Fibroblast of lung (primary cell): Measurements from ENCODE around the gene BANF2.

ENCODE experiments used
- EZH2 ChIP-seq: IDR thresholded peaks from 2 replicates; pipeline ENCODE4 v1.5.1; 2012; ENCODE audit warnings: low read length, control low read depth, mild to moderate bottlenecking; ENCODE audit errors: missing control alignments
- TF ChIP-seq, protein P1 (sequence below), 2 donors: IDR thresholded peaks in 1 of 2; conservative IDR thresholded peaks in 1 of 2; 1 replicate in 1 of 2; 2 replicates in 1 of 2; pipeline ENCODE4 v1.5.1; 2011 to 2012; ENCODE audit warnings: low read length in 2 of 2, control low read depth in 1 of 2, inconsistent platforms in 1 of 2, low read depth in 1 of 2, mild to moderate bottlenecking in 1 of 2

- TF ChIP-seq, protein P1, sequence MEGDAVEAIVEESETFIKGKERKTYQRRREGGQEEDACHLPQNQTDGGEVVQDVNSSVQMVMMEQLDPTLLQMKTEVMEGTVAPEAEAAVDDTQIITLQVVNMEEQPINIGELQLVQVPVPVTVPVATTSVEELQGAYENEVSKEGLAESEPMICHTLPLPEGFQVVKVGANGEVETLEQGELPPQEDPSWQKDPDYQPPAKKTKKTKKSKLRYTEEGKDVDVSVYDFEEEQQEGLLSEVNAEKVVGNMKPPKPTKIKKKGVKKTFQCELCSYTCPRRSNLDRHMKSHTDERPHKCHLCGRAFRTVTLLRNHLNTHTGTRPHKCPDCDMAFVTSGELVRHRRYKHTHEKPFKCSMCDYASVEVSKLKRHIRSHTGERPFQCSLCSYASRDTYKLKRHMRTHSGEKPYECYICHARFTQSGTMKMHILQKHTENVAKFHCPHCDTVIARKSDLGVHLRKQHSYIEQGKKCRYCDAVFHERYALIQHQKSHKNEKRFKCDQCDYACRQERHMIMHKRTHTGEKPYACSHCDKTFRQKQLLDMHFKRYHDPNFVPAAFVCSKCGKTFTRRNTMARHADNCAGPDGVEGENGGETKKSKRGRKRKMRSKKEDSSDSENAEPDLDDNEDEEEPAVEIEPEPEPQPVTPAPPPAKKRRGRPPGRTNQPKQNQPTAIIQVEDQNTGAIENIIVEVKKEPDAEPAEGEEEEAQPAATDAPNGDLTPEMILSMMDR (conservative IDR thresholded peaks at IDR 0.05 in 1 of 2, IDR thresholded peaks at IDR 0.05 in 1 of 2; ENCODE audit: low read depth in 1 of 2, low read length in 2 of 2), result no peak
- no peak for TF ChIP-seq EZH2
Observed at GRCh38 chr20:17694767-17695166, 5.0 kb upstream of the BANF2 start.
